Sigmoid colon (tissue), 4 donors: ENCODE data around the gene STK11IP.

Experiments used
- CTCF ChIP-seq, 4 experiments: fragments of 450-650 bp in 3 of 4; fragments of 200-600 bp in 1 of 4; IDR thresholded peaks; one replicate each; pipeline ENCODE4 v1.5.1; 2016 to 2019; ENCODE audit warnings: antibody characterized with exemption in 4 of 4, mild to moderate bottlenecking in 3 of 4, moderate library complexity in 2 of 4
- EP300 ChIP-seq, 4 donors: sonication (generic); formaldehyde crosslinking; IDR thresholded peaks; one replicate each; pipeline ENCODE4 v1.6.1; 2017; ENCODE audit warnings: antibody characterized with exemption in 4 of 4
- POLR2A ChIP-seq, 2 donors: fragments of 450-650 bp; IDR thresholded peaks; one replicate each; pipeline ENCODE4 v1.6.1; 2016; ENCODE audit warnings: antibody characterized with exemption in 2 of 2, mild to moderate bottlenecking in 2 of 2, moderate library complexity in 2 of 2
- POLR2AphosphoS5 ChIP-seq, 4 donors: sonication (generic); formaldehyde crosslinking; IDR thresholded peaks; one replicate each; pipeline ENCODE4 v1.6.1; 2017; ENCODE audit warnings: antibody characterized with exemption in 4 of 4

- no peak for TF ChIP-seq CTCF (IDR thresholded peaks at IDR 0.05)
- no peak for TF ChIP-seq POLR2A (IDR thresholded peaks at IDR 0.05)
- no peak for TF ChIP-seq POLR2AphosphoS5 (IDR thresholded peaks at IDR 0.05)
- no peak for TF ChIP-seq EP300 (IDR thresholded peaks at IDR 0.05)
These were observed 27.5 kb downstream of the STK11IP start for GRCh38 chr2:219625179-219625578.
